Nephron progenitor cell (in vitro differentiated cells): ENCODE measurements around the gene SNRNP48.

Experiments
- DNase-seq: peaks from one replicate; pipeline ENCODE4 v3.0.0; 2021
- H3K27ac Mint-ChIP-seq: 2 replicates; pipeline ENCODE4 v1.8.0; 2021; ENCODE audit warnings: mild to moderate bottlenecking, moderate library complexity, mixed read lengths
- H3K27me3 Mint-ChIP-seq: 2 replicates; pipeline ENCODE4 v1.8.0; 2021; ENCODE audit warnings: mild to moderate bottlenecking, low read depth, mixed read lengths; ENCODE audit not compliant: poor library complexity
- H3K36me3 Mint-ChIP-seq: 2 replicates; pipeline ENCODE4 v1.8.0; 2021; ENCODE audit warnings: low read depth, mixed read lengths
- H3K4me1 Mint-ChIP-seq: 2 replicates; pipeline ENCODE4 v1.8.0; 2021; ENCODE audit warnings: mixed read lengths
- H3K4me3 Mint-ChIP-seq: 2 replicates; pipeline ENCODE4 v1.8.0; 2021; ENCODE audit warnings: mild to moderate bottlenecking, moderate library complexity, mixed read lengths
- H3K9me3 Mint-ChIP-seq: 2 replicates; pipeline ENCODE4 v1.8.0; 2021; ENCODE audit warnings: mild to moderate bottlenecking, moderate library complexity, mixed read lengths
- TF ChIP-seq, protein P1 (sequence below): fragments of 200-600 bp; sonication (generic); IDR thresholded peaks from 2 replicates; pipeline ENCODE4 v1.5.0; 2021; ENCODE audit warnings: antibody characterized with exemption

SNRNP48 gene

DNA sequence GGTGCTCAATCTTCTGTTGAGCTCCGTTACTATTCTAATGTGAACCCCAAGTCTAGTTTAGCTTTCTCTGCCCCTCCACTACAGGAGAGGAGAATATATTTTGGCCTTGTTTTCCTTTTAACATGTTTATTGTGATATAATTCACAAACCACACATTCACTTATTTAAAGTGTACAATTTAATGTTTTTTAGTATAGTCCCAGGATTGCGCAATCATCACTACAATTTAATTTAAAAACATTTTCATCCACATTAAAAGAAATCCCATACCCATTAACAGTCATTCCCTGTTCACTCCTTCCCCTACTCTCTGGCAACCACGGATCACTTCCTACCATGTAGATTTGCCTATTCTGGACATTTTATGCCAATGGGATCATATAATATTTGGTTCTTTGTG, 71.4 kb downstream of the SNRNP48 start:
- H3K36me3 Mint-ChIP-seq = no peaks in the 10 kb centered on the region
- no peak overlapping the region for H3K27ac Mint-ChIP-seq
- DNase-seq = no peak
- TF ChIP-seq, protein P1, sequence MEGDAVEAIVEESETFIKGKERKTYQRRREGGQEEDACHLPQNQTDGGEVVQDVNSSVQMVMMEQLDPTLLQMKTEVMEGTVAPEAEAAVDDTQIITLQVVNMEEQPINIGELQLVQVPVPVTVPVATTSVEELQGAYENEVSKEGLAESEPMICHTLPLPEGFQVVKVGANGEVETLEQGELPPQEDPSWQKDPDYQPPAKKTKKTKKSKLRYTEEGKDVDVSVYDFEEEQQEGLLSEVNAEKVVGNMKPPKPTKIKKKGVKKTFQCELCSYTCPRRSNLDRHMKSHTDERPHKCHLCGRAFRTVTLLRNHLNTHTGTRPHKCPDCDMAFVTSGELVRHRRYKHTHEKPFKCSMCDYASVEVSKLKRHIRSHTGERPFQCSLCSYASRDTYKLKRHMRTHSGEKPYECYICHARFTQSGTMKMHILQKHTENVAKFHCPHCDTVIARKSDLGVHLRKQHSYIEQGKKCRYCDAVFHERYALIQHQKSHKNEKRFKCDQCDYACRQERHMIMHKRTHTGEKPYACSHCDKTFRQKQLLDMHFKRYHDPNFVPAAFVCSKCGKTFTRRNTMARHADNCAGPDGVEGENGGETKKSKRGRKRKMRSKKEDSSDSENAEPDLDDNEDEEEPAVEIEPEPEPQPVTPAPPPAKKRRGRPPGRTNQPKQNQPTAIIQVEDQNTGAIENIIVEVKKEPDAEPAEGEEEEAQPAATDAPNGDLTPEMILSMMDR = no peak
- H3K27me3 Mint-ChIP-seq = peaks cover 18% of the 10 kb centered on the region
- H3K4me1 Mint-ChIP-seq = no peaks in the 10 kb centered on the region
- no peaks in the 10 kb centered on the region for H3K9me3 Mint-ChIP-seq
- H3K4me3 Mint-ChIP-seq = no peak overlapping the region
